Fibroblast of skin of right biceps (primary cell): ENCODE data around the gene MYH11.
"Not testable (repeated sequence)": the region's sequence is repeated elsewhere in the genome, so short reads cannot be mapped to it uniquely, and the experiment has no call there.

Source experiments
- DNase-seq: peaks from one replicate; pipeline ENCODE4 v3.0.0-alpha.2; 2013

MYH11 gene

DNA sequence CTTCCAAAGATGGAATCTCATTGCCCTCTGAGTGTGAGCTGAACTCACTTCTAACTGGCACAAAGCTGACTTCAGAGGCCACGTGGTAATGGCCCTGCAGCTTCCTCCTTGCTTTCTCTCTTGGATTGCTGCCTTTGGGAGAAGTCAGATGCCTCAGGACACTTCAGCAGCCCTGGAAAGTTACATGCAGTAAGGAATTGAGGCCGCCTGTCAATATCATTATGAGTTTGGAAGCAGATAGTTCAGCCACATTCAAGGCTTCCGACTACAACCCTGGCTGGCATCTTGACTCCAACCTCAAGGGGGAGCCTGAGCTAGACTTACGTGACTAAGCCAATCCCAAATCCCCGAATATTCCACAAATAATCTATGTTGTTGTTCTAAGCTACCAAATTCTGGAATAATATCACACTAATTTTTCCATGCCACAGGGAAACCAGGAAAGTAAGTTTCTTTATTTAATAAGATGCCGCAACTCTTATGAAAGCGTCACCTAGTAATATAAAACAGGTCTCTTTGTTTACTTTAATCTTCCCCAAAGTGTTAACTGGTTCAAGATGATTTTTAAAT, 18.0 kb upstream of the MYH11 start:
- DNase-seq: peak; percentile 68

DNA sequence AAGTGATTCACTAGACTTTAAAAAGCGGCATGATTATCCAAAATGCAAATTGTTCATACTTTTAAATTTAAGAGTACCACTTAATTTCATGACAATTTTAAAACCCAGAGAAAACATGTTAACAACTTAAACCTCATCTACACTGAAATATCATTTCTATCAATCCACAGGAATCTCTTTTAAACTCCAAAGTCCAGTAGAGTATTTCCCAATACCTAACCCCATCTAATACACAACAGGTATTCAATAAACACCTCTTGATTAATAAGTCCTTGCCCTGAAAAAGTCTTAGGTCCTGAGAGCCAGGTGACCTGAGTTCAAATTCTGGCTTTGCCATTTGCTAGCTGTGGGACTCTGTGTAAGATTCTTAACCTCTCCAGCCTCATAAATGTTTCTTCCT, 16.9 kb upstream of the MYH11 start:
- DNase-seq: no peak

DNA sequence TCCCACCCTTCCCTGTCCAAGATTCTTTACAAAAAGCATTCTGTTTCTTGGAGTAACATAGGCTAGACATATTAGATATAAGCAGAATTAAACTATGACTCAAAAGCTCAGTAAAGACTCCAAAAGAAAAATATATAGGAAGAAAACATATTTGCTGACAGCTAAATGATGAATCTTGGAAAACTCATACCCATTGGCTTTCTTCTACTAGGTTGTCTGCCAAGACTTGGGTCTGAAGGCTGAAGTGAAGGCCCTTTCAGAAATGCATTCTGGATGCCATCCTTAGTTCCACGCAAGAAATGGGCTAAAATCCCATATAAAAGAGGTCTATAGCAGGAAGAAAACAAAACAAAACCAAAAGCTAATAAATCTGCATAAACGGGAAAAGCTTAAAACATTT, 16.5 kb upstream of the MYH11 start:
- DNase-seq: no peak

DNA sequence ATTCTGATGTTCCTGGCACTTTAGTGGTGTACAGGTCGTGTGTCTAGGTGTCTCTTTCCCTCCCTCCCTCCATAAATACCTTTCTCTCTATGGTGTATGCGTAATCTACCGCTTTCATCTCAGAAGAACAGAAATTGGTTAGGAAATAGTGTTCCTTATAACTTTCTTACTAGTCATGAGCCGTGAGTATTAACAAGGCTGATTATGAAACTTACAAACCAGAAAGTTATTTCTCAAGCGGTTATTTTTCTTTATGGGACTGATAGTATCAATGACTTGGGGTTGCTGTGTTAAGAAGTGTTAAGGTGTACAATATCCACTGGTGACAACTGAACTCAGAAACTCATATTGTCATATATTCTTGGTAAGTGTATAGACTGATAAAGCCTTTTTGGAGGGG, 13.2 kb upstream of the MYH11 start:
- no peak for DNase-seq

DNA sequence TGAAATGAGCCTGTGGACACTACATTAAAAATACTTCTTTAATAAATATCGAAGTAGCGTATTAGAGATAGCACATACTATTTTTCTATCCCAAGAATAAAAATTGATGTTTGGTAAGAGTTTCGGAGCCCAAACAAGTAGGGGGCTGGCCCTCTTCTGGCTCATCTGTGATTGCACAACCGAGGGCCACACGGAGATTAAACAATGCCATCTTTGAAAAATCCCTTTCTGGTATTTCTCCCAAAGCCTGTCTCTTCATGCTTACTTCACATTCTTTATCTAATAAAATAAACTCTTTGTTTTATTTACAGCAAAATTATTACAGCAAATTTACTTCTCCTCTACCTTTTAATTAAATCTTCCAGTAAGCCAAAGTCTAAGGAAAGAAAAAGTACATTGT, 9.6 kb upstream of the MYH11 start:
- no peak for DNase-seq

DNA sequence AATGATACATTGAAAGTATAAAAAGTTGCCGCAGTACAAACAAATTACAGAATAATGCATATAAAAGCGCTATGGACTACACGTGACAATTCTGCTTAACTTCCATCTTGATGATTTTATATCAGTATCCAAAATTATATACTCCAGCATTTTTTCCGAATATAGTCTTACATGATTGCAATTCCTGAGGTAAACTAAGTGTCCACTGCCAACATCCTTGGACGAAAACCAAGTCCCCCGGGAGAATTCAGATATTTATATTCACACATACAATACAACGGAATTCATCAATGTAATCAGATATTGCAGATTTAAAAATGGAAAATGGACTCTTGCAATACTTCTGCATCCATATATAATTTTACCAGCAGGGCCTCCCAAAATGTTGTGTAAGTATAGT, 8.9 kb upstream of the MYH11 start:
- DNase-seq: peak; percentile 83

DNA sequence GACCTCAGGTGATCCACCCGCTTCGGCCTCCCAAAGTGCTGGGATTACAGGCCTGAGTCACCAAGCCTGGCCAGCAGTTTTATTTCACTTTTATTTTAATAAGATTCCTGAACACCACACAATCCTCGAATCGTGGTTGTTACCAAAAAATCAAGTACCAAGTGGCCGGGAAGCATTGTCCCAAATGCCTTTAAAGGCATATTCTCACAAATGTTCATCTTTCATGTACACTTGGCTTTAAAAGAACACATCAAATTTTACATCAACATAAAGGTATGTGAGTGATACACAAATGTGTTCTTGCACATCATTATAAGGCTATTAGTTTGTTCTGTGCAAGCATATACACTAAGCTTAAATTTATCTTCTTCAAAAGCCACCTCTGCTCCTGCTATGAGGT, 8.1 kb upstream of the MYH11 start:
- DNase-seq: no peak

DNA sequence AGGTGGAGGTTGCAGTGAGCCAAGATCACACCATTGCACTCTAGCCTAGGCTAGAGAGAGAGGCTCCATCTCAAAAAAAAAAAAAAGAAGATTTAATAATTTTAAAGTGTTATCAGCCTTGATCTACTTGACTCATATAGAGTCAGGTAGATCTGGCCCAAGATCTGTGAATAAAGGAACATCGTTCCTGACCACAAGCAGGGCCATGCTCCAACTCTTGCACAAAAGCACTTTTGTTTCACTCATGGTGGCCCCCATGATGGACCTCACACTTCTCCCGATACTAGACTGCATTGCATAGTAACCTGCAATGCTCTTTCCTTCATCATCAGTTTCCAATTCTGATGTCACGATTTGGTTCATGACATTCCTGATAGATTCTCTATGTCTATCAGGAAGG, 5.2 kb upstream of the MYH11 start:
- no peak for DNase-seq

DNA sequence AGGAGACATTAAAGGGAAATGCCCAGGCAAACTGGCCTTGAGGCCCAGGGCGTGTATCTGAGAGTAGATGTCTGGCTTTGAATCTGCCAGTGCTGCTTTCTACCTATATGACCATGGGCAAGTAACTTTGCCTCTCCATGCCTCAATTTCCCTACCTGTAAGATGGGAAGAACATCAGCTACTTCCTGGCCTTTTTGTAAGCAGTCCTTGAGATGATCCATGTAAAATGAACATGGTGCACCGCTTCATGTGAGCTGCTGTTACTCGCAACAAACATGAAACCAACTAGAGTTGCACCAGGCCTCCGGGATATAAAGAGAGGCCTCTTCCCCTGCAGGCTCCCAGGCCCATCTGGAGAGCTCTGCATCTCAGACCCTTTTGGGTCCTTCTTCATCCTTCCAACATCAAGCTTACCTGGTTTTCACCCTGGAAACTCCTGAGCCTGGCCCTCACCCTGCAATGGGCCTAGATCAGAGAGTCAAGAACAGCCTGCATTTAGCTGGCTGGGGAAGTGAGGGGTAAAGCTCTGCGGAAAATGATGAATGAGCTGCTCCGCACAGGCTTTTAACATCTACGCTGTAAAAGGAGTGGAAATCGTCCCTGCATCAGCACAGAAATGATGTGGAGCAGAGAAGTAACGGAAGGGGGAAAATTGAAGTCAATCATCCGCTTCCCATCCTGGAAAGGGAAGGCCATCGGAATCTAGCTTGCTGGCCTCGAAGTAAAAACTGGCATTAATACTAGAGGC, 2.3 kb upstream of the MYH11 start:
- no peak for DNase-seq

DNA sequence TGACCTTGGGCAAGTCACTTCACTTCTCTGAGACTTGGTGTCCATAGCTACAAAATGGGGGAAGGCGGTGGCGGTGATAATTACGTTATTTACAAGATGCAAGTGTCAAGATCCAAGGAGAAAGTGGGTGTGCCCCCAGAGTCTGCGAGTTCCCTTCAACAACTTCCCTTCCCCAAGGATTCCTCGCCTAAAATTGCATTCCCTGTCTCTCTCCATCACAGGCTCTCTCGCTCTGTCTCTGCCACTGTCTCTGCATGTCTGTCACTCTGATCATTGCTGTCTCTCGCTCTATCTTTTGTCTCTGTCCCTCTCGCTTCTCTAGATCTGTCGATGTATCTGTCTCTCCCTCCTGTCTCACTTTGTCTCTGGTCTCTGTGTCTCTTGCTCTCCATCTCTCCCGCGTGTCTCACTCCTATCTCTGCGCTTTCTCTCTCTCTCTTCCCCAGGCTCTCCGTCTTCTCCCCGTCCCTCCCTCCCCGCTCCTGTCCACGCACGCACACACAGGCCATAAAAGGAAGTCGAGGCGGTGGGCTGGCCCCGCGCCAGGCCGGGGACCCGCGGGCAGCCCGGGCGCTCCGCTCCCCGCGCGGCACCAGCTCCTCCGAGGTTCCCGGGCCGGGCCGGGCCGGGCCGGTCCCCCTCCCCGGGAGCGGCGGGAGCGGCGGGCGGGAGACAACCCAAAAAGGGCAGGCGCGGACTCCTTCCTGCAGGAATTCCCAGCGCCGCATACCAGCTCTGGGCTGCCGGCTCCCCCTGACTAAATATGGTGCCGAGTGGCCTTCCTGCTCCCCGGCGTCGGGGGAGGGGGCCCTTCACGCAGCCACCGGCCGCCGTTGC, 1.1 kb upstream of the MYH11 start:
- peak; percentile 56 for DNase-seq

DNA sequence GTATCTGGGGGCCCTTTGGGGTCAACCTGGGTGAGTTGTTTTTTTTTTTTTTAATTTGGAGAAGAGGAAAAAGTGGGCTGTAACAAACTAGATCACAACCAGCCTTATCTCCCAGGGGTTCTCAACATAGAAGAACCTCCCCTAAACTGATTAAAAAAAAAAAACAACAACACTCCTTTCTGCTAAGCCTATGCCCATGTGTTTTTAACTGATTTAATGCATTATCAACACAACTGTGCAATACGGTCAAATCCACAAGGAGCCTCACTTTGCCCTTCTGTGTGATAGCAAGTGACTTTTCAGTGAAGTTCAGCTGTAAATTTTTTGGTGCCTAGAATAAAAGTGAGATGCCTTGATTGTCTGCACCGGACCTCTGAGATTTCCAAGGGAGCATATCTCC, 646 bp downstream of the MYH11 start:
- DNase-seq: no peak

DNA sequence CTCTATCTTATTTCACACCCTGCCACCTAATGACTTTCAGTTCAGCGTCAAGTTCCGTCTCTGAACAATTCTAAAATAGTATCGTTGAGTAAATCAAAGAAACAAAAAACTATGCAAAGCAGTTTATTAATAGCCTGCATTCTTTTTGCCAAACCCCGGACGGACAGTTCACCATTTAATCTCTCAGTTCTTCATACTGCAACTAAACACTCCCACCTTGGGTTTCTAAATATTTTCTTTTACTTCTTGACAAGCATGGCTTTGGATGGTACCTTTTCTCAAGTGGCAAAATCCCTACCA, 1.2 kb downstream of the MYH11 start:
- no peak for DNase-seq

DNA sequence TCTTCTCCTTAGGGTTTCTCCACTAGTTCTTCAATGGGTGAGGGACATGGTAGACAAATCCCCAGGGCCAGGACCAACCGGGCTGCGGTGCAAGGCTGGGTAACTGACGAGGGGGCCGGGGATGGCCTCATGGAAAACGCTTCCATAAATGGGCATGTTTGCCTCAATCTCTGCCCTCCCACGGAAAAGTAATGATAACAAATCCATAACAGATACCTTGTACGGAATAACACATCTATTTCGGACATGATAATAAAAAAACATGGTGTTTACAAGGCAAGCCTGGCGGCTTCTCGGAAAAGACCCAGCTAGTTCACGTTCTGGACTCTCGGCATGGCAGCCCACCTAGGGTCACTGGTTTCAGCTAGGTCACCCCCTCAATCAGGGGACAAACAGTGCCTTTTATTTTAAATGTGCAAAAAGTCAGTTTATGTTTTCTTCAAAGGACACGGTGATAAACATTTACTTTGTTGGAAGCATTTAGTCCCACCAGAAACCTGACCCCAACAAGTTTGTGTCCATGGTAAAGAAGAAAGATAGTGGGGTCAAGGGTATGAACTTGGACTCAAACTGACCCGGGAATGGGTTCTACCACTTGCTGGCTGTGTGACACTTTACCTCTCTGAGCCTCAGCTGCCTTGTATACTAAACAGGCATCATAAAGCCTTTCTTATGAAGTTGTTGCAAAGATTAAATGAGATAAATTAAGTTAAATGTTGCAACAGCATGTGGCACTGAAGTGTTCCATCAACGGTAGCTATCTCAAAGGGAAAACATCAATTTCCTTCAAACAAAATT, 1.7 kb downstream of the MYH11 start:
- DNase-seq: no peak

DNA sequence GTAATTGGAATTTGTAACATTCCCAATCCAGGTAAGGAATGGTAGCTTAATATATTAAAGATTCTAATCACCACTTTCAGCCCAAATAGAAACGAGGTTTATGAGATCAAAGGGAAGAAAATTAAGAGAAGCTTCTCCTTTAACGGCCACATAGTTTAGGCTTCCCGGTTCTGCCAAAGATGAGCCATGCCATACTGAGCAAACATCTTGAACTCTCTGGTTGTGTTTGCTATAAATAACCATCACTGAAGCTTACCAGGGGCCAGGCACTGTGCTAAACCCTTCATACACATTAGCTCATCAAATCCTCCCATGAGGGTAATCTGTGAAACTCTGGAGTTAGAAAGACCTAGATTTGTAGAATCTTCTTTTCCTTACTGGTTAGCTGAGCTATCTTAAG, 2.8 kb downstream of the MYH11 start:
- no peak for DNase-seq

DNA sequence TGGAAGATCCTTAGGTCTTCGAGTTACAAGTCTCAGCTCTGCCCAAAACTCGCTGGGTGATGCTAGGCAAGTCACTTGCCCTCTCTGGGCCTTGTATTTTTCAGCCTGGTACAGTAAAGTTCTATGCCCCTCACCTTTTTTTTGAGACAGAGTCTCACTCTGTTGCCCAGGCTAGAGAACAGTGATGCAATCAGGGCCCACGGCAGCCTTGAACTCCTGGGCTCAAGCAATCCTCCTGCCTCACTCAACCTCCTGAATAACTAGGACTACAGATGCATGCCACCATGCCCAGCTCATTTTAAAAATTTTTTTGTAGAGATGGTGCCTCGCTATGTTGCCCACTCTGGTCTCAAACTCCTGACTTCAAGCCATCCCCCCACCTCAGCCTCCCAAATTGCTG, 3.8 kb downstream of the MYH11 start:
- DNase-seq: no peak

DNA sequence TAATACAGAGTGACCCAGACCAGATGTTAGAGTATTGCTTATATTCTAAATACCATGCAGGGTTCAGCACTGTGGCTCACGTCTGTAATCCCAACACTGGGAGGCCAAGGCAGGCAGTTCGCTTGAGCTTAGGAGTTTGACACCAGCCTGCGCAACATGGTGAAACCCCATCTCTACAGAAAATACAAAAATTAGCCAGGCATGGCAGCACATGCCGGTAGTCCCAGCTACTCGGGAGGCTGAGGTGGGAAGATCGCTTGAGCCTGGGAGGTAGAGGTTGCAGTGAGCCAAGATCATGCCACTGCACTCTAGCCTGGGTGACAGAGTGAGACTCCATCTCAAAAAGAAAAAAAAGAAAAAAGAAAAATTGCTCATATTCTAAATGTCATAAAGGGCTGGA, 6.3 kb downstream of the MYH11 start:
- DNase-seq: not testable (repeated sequence)

DNA sequence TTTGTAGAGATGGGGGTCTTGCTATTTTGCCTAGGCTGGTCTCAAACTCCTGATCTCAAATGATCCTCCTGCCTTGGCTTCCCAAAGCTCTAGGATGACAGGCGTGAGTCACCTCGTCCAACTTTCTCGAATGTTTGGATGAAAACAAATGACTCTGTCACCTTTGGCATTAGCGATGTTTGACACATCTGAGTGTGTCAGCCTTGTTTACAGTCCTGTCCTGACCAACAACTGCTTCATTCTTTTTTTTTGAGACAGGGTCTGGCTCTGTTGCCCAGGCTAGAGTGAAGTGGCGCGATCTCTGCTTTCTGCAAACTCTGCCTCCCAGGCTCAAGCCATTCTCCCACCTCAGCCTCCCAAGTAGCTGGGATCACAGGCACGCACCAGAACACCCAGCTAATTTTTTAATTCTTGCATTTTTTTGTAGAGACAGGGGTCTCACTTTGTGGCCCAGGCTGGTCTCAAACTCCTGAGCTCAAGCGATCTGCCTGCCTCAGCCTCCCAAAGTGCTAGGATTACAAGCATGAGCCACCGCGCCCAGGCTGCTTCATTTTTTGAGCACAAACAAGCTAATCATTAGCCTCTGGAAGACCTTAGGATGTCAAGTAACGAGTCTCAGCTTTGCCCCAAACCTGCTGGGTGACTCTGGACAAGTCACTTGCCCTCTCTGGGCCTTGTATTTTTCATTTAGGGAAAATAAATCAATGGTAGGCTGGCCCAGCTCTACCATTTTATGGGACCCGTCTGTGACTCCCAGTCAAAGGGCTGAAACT, 7.4 kb downstream of the MYH11 start:
- DNase-seq: no peak

DNA sequence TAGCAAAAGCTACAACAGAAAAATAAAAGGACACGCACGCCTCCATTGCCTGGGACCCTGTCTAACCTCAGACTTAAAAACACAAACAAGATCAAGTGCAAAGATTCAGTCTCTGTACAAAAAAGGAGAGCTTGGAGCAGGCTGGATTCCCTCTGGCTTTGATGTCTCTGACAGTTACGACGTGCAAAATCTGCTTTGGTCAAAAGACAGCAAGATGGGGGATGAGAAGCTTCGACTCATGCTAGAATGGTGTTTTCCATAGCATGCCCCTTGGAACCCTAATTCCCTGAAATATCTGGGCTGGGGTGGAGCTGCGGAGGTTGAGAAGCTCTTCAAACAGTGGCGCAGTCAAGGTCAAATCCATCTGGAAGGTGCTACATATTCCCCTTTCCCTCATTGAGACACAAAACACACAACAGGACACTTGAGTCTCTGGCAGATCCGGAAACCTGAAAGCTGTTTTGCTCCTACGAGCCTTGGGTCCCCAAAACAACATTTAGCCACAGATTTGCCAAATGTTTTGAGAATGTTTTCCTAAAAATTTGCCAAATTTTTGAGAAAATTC, 9.1 kb downstream of the MYH11 start:
- DNase-seq: no peak

DNA sequence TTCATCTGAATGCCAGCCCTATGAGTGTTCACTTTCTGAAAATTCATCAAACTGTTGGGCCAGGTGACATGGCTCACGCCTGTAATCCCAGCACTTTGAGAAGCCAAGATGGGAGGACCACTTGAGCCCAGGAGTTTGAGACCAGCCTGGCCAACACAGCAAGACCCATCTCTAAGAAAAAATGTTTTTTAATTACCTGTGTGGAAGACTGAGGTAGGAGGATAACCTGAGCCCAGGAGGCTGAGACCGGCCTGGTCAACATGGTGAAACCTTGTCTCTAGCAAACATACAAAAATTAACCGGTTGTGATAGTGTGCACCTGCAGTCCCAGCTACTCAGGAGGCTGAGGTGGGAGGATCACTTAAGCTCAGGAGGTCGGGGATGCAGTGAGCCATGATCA, 10.3 kb downstream of the MYH11 start:
- DNase-seq: no peak

DNA sequence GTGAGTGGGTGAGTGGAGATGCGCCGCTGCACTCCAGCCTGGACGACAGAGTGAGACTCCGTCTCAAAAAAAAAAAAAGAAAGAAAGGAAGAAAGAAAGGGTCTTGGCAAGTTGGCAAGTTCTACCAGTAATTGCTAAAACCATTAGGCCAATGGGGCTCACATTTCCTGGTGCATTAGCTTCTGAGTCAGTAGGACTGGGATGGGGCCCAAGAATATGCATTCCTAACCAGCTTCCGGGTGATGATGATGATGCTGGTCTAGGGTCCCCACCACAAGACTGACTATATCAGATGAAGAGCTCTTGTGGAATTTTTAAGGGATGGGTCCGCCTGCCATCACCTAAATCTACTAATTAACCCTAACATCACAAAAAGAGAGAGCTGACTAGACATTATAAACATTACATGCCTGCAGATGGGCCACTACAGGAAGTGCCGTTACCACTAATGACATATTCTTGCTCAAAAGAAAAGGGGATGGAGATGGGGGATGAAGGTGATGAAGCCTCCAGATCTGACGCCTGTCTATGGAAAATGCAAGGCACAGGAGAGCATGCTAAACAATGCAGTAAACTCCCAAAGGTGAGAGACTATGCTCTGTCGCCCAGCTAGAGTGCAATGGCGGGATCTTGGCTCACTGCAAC, 13.1 kb downstream of the MYH11 start:
- DNase-seq: peak; percentile 32

DNA sequence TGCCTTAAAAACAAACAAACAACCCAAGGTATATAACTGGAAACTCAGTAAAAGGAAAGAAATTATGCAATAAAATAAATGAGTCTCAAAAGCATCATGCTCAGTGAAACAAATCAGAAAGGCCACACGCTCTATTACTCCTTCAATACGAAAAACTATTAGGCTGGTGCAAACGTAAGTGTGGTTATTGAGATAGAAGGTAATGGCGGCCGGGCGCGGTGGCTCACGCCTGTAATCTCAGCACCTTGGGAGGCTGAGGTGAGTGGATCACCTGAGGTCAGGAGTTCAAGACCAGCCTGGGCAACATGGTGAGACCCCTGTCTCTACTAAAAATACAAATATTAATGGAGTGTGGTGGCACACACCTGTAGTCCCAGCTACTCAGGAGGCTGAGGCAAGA, 17.6 kb downstream of the MYH11 start:
- not testable (repeated sequence) for DNase-seq

DNA sequence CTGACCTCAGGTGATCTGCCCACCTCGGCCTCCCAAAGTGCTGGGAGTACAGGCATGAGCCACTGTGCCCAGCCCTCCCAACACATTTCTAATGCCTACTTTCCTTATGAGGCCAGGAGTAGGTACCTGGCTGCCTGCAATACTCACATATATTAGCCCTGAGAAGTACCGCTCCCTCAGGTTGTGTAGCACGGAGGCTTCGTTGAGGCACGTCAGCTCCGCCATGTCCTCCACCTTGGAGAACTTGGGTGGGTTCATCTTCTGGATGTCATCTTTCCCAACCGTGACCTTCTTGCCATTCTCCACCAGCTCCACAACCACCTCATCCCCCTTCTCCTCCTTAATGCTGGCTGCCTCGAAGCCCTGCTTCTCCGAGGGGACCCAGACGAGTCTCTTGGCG, 19.1 kb downstream of the MYH11 start:
- DNase-seq: no peak
